HG03280 (cell line): ENCODE measurements around the gene KIAA0040.

ENCODE experiments used
- ATAC-seq: cut with Tn5 transposase; IDR thresholded peaks from one replicate; pipeline ENCODE4 v1.9.1; 2021; ENCODE audit warnings: mild to moderate bottlenecking, moderate library complexity; ENCODE audit not compliant: unreplicated experiment

The KIAA0040 gene

GRCh38 chr1:175203570-175204068 lies 11.0 kb upstream of the KIAA0040 start:
- ATAC-seq, result no peak

GRCh38 chr1:175200678-175201521 lies 8.3 kb upstream of the KIAA0040 start:
- ATAC-seq, result no peak

GRCh38 chr1:175198332-175198731 lies 5.8 kb upstream of the KIAA0040 start:
- ATAC-seq, result no peak

DNA sequence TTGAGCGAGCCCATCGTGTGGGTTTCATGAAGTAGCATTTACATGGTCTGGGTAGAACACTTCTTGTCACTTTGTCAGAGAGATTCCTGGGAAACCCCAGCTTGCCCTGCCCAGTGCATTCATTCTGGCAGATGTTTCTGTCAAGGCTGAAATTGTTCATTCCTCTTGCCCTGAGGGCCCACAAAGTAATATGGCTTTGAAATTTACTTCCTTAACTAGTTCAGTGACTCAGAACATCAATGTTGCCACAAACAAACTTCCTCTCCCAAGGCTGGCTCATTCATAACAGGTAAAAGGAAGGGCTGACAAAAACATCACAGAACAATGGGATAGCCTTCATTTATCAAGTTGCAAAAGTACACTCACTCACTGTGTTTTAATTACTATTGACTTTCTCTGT lies 5.0 kb upstream of the KIAA0040 start:
- ATAC-seq, result no peak

- ATAC-seq, result no peak
These were observed 3.2 kb upstream of the KIAA0040 start for GRCh38 chr1:175195798-175196197.

DNA sequence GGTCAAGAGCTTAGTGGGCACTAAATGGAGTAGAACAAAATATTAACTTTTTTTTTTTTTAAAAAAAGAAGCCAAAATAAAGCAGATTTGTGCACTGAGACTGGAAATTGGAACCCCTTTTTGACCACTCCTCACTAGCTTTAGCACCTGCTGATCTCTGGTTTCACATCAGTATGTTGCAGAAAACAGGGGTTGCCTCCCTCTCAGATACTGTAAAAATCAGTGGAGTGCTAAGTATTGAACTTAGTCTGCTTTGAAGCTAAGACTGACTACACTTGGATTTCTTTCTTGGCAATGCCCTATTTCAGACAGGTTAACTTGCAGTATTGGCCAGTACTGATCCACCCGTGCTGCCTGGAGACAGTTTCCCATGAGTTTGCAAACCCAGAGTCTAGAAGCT lies 2.7 kb upstream of the KIAA0040 start:
- ATAC-seq, result peak; percentile 27

GRCh38 chr1:175193527-175193910 lies 943 bp upstream of the KIAA0040 start:
- no peak for ATAC-seq

- no peak for ATAC-seq
These were observed 406 bp downstream of the KIAA0040 start for GRCh38 chr1:175192111-175192629.

DNA sequence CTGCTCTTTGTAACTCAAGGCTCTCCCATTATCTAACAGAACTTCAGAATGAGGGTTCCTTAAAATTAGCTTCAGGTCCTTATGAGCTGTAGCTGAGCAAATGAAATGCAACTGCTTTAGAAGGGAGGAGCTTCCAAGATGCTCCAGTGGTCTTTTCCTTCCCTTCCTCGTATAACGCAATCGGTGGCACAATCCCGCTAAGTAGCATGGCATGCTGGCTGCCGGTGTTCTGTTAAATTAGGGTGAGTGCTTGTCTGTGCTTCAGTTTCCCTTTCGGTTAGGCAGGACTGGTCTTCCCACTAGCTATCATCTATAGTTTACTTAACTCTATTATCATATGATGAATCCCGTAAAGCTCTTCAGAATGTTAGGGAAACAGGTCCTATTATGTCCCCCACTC lies 917 bp downstream of the KIAA0040 start:
- peak; percentile 33 for ATAC-seq

GRCh38 chr1:175188936-175189335 lies 3.6 kb downstream of the KIAA0040 start:
- ATAC-seq, result peak; percentile 70

DNA sequence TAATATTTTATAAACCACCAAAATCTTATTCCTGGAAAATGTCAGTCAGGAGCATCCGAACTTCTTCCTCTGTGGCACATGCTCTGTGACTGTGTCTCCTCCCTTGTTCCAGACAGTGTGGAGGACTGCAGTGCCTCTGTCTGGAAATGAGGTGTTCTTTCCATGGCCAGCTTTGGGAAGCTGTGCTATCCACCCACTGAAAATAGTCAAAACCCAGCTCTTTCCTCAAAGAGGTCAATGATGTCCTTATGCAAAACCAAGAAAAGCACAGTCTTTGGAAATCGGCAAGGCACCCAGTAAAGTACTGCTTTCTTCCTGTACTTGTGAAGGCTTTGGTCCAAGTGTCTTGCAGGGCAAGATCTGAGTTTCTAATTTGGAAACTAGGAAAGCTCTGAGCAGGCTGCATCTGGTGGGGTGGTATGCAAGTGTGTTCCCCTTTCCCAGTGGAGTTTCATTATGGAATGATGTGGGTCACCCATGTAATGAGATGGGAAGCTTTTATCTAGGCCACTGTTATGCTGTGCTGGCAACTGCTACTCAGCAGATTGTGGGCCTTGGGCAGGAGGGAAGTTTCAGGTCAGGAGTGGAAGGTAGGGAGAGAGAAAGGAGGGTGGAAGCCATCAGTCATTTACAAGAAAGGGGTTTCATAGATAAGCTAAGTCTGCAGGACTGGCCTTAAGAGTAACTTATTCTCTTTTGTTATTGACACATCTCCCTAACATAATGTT lies 6.0 kb downstream of the KIAA0040 start:
- ATAC-seq, result no peak

DNA sequence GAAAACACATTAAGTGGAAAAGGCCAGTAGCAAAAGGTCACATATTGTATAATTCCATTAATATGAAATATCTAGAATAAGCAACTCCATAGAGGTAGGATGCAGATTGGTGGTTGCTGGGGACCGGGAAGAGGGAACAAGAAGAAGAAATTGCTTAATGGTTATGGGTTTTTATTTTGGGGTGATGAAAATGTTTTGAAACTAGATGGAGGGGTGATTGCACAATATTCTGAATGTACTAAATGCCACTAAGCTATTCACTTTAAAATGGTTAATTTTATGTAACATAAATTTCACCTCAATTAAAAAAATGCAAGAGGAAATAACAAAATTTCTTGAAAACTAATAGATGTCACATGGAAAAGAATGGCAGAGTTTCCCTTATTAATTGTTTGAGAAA lies 6.7 kb downstream of the KIAA0040 start:
- no peak for ATAC-seq

GRCh38 chr1:175183586-175183985 lies 9.0 kb downstream of the KIAA0040 start:
- no peak for ATAC-seq

DNA sequence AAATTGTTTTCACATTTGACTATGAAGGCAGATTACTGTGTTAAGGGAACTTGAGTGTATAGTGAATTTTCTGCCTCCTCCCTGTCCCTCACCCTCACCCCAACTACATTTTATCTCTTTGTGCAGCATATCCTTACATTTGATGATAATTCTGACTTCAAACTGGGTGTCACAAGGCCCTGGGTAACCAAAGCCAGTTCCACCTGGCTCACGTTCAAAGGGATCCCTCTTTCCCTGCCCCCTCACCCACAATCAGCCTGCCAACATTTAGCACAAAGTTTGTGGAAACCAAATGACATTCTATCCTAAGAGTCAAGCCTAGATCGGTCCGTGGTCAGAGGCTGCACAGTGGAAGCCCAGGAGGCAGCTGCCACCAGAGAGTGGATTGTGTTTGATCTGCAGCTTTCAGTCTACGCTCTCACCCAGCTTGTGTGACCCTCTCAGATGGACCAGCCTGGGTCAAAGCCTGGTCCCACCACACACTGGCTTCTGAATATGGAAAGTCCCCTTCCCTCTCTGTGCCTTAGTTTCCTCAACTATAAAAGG lies 10.3 kb downstream of the KIAA0040 start:
- ATAC-seq, result no peak

- ATAC-seq, result no peak
These were observed 12.6 kb downstream of the KIAA0040 start for GRCh38 chr1:175179837-175180590.

GRCh38 chr1:175178456-175178855 lies 14.1 kb downstream of the KIAA0040 start:
- ATAC-seq, result no peak

GRCh38 chr1:175178056-175178455 lies 14.5 kb downstream of the KIAA0040 start:
- no peak for ATAC-seq

DNA sequence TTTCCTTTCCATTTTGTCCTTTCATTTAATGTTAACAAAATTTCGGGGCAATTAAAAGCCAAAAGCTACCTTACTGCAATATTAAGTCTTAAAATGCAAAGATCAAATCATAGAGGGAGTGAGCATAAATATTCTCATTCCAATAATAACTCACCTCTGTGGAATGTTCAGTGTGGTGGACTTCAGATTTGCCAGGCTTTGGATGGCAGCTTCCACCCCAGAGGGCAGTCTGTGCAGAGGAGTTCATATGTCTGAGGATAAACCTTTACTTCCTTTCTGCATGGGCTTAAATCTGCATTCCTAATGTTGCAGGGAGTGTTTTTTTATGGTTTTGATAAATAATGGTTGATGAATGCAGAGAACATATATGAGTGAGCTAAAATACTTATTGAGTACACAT lies 16.3 kb downstream of the KIAA0040 start:
- ATAC-seq, result no peak

GRCh38 chr1:175174309-175175102 lies 18.1 kb downstream of the KIAA0040 start:
- ATAC-seq, result peak; percentile 86

- ATAC-seq, result no peak
These were observed 19.0 kb downstream of the KIAA0040 start for GRCh38 chr1:175173531-175173930.
